ENCODE data around the gene NOXO1. TPM values are rescaled to one million over a fixed set of nuclear protein-coding genes. Genes with fewer than 3 reads are reported as not detected.
A peak's percentile ranks its signal among the peaks of the same experiment; 100 is the strongest.
"Not testable (repeated sequence)": the region's sequence is repeated elsewhere in the genome, so short reads cannot be mapped to it uniquely, and the experiment has no call there.

The NOXO1 gene
- total RNA-seq, 1 experiment from 2014 or later = 1.2 TPM

DNA sequence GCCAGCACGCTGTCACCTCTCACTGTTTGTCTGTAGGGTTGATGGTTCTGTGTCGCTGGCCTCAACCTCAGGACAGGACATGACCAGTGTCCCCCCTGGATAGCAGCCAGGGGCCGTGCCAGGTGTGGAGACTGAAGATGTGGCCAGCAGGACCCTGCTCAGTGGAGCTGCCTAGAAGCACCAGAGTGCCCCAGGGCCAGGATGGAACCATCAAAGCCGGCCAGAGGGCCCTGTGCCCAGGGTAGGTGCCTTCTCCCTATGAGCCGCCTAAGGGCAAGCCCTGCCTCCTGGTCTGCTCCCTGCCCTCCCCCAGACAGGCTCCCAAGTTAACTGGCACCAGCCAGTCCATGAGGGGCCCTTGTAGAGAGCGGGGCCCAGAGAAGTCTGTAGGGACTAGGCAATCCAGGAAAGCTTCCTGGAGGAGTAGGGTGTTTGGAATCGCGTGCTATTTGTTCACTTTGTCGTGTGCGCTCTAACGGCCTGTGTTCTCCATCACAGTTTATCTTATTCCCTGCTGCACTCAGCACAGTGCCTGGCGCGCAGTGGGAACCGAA lies 22.5 kb downstream of the NOXO1 start:
- peaks cover 23% of the 10 kb centered on the region for H3K36me3 ChIP-seq (ENCODE audit: insufficient read depth, low read length, poor library complexity, severe bottlenecking)
- no peaks in the 10 kb centered on the region for H3K27me3 ChIP-seq (replicated peaks; ENCODE audit: insufficient read depth, low read depth, low read length, poor library complexity)
- TF ChIP-seq EZH2 (IDR thresholded peaks at IDR 0.05; ENCODE audit: borderline replicate concordance, low read depth, low read length, poor library complexity, severe bottlenecking) (no peak), CTCF (conservative IDR thresholded peaks at IDR 0.05; ENCODE audit: low read depth, low read length) (no peak)
- peak overlapping the region; percentile 88 for H3K4me3 ChIP-seq (ENCODE audit: low read depth, low read length, poor library complexity, severe bottlenecking)
- DNase-seq (ENCODE audit: low spot score) = no peak
- ChIA-PET POLR2A (ENCODE audit: low non-redundant PET) (no interaction called here), CTCF (no interaction called here)
- H3K9me3 ChIP-seq (ENCODE audit: low read depth, low read length, poor library complexity, severe bottlenecking) = no peaks in the 10 kb centered on the region
- intact Hi-C loops (cut with micrococcal nuclease; ENCODE audit: unreplicated experiment) = no loop called here
- no peak overlapping the region for H3K27ac ChIP-seq (ENCODE audit: low read depth, low read length, poor library complexity, severe bottlenecking)
- peaks cover 16% of the 10 kb centered on the region for H3K4me1 ChIP-seq (ENCODE audit: insufficient read depth, low read length, poor library complexity, severe bottlenecking)
- no TSS peak for BruUV-seq (replicated peaks)

DNA sequence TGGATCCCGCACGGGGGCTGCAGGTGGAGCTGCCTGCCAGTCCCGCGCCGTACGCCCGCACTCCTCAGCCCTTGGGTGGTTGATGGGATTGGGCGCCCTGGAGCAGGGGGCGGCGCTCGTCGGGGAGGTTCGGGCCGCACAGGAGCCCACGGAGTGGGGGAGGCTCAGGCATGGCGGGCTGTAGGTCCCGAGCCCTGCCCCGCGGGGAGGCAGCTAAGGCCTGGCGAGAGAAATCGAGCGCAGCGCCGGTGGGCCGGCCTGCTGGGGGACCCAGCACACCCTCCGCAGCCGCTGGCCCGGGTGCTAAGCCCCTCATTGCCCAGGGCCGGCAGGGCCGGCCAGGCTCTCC lies 23.2 kb downstream of the NOXO1 start:
- H3K4me3 ChIP-seq (ENCODE audit: low read depth, low read length, poor library complexity, severe bottlenecking); CTCF ChIA-PET; BruUV-seq (replicated peaks); intact Hi-C loops (cut with micrococcal nuclease; ENCODE audit: unreplicated experiment); POLR2A ChIA-PET (ENCODE audit: low non-redundant PET); H3K27me3 ChIP-seq (replicated peaks; ENCODE audit: insufficient read depth, low read depth, low read length, poor library complexity); H3K27ac ChIP-seq (ENCODE audit: low read depth, low read length, poor library complexity, severe bottlenecking); H3K9me3 ChIP-seq (ENCODE audit: low read depth, low read length, poor library complexity, severe bottlenecking); DNase-seq (ENCODE audit: low spot score): not testable (repeated sequence)
- peaks cover 16% of the 10 kb centered on the region for H3K4me1 ChIP-seq (ENCODE audit: insufficient read depth, low read length, poor library complexity, severe bottlenecking)
- peaks cover 16% of the 10 kb centered on the region for H3K36me3 ChIP-seq (ENCODE audit: insufficient read depth, low read length, poor library complexity, severe bottlenecking)

GRCh38 chr16:1957434-1958142 lies 23.7 kb downstream of the NOXO1 start:
- H3K27ac ChIP-seq (ENCODE audit: low read depth, low read length, poor library complexity, severe bottlenecking); CTCF ChIA-PET; H3K4me3 ChIP-seq (ENCODE audit: low read depth, low read length, poor library complexity, severe bottlenecking); DNase-seq (ENCODE audit: low spot score); BruUV-seq (replicated peaks); H3K27me3 ChIP-seq (replicated peaks; ENCODE audit: insufficient read depth, low read depth, low read length, poor library complexity); intact Hi-C loops (cut with micrococcal nuclease; ENCODE audit: unreplicated experiment); H3K9me3 ChIP-seq (ENCODE audit: low read depth, low read length, poor library complexity, severe bottlenecking); POLR2A ChIA-PET (ENCODE audit: low non-redundant PET): not testable (repeated sequence)
- H3K36me3 ChIP-seq (ENCODE audit: insufficient read depth, low read length, poor library complexity, severe bottlenecking) = peaks cover 11% of the 10 kb centered on the region
- H3K4me1 ChIP-seq (ENCODE audit: insufficient read depth, low read length, poor library complexity, severe bottlenecking) = peaks cover 16% of the 10 kb centered on the region

GRCh38 chr16:1953734-1954133 lies 27.5 kb downstream of the NOXO1 start:
- ChIA-PET CTCF (no interaction called here), POLR2A (ENCODE audit: low non-redundant PET) (no interaction called here)
- no peak overlapping the region for H3K27ac ChIP-seq (ENCODE audit: low read depth, low read length, poor library complexity, severe bottlenecking)
- H3K36me3 ChIP-seq (ENCODE audit: insufficient read depth, low read length, poor library complexity, severe bottlenecking) = no peaks in the 10 kb centered on the region
- no peaks in the 10 kb centered on the region for H3K9me3 ChIP-seq (ENCODE audit: low read depth, low read length, poor library complexity, severe bottlenecking)
- intact Hi-C loops (cut with micrococcal nuclease; ENCODE audit: unreplicated experiment) = no loop called here
- H3K4me3 ChIP-seq (ENCODE audit: low read depth, low read length, poor library complexity, severe bottlenecking) = no peak overlapping the region
- DNase-seq (ENCODE audit: low spot score) = no peak
- H3K27me3 ChIP-seq (replicated peaks; ENCODE audit: insufficient read depth, low read depth, low read length, poor library complexity) = no peaks in the 10 kb centered on the region
- no TSS peak for BruUV-seq (replicated peaks)
- H3K4me1 ChIP-seq (ENCODE audit: insufficient read depth, low read length, poor library complexity, severe bottlenecking) = peaks cover under 1% of the 10 kb centered on the region
- no peak for TF ChIP-seq EZH2 (IDR thresholded peaks at IDR 0.05; ENCODE audit: borderline replicate concordance, low read depth, low read length, poor library complexity, severe bottlenecking)
- TF ChIP-seq CTCF (conservative IDR thresholded peaks at IDR 0.05; ENCODE audit: low read depth, low read length) = no peak

Data from A673 (cell line).